T-helper 17 cell (primary cell): ENCODE results near the gene TMCO4. TPM values are rescaled to one million over a fixed set of nuclear protein-coding genes. Genes with fewer than 3 reads are reported as not detected.

Experiments used
- ATAC-seq: fragments of 150-1000 bp; cut with Tn5 transposase; 2 replicates; pipeline ENCODE4 v1.10.0; 2021; ENCODE audit warnings: mild to moderate bottlenecking, moderate library complexity
- DNase-seq, 3 donors: peaks; one replicate each; pipeline versions ENCODE4 v3.0.0 to v3.0.0-alpha.2; 2020 to 2021
- H3K9me3 ChIP-seq: one replicate; pipeline ENCODE4 v1.7.0; 2013; ENCODE audit warnings: low read length, mild to moderate bottlenecking; ENCODE audit not compliant: control insufficient read depth, poor library complexity, severe bottlenecking
- H3K27ac Mint-ChIP-seq: one replicate; pipeline ENCODE4 v1.8.0; 2022; ENCODE audit warnings: mild to moderate bottlenecking, moderate library complexity, mixed read lengths
- H3K27me3 Mint-ChIP-seq: one replicate; pipeline ENCODE4 v1.8.0; 2022; ENCODE audit warnings: mixed read lengths
- H3K36me3 Mint-ChIP-seq: one replicate; pipeline ENCODE4 v1.8.0; 2022; ENCODE audit warnings: low read depth, mixed read lengths
- H3K4me1 Mint-ChIP-seq: one replicate; pipeline ENCODE4 v1.8.0; 2022; ENCODE audit warnings: mild to moderate bottlenecking, mixed read lengths
- H3K4me3 Mint-ChIP-seq: one replicate; pipeline ENCODE4 v1.8.0; 2022; ENCODE audit warnings: mild to moderate bottlenecking, moderate library complexity, mixed read lengths
- total RNA-seq, 4 donors: library from RNA in 2 of 4; stranded (reverse) in 2 of 4; gene quantifications; one replicate each; pipeline ENCODE4 v1.2.3 and lab custom pipeline; 2022 to 2026

The TMCO4 gene
- total RNA-seq, 2 donors from 2014 or later, result 18.6 TPM

GRCh38 chr1:19744335-19744743 lies 55.4 kb downstream of the TMCO4 start:
- H3K4me1 Mint-ChIP-seq, result peaks cover 12% of the 10 kb centered on the region
- ATAC-seq (no peak), DNase-seq (no peak)
- no peak overlapping the region for H3K4me3 Mint-ChIP-seq
- no peaks in the 10 kb centered on the region for H3K9me3 ChIP-seq
- H3K27ac Mint-ChIP-seq, result no peak overlapping the region
- peaks cover 14% of the 10 kb centered on the region for H3K36me3 Mint-ChIP-seq
- H3K27me3 Mint-ChIP-seq, result no peaks in the 10 kb centered on the region

- H3K4me3 Mint-ChIP-seq, result no peak overlapping the region
- no peak overlapping the region for H3K27ac Mint-ChIP-seq
- H3K4me1 Mint-ChIP-seq, result peaks cover 12% of the 10 kb centered on the region
- H3K9me3 ChIP-seq, result no peaks in the 10 kb centered on the region
- H3K36me3 Mint-ChIP-seq, result peaks cover 14% of the 10 kb centered on the region
- H3K27me3 Mint-ChIP-seq, result no peaks in the 10 kb centered on the region
- DNase-seq, result no peak
- ATAC-seq, result no peak
Observed at GRCh38 chr1:19743793-19744192, 55.9 kb downstream of the TMCO4 start.

- ATAC-seq (no peak), DNase-seq (no peak)
- Mint-ChIP-seq H3K36me3 (peaks cover 14% of the 10 kb centered on the region), H3K27ac (no peak overlapping the region), H3K4me3 (no peak overlapping the region), H3K27me3 (no peaks in the 10 kb centered on the region), H3K4me1 (peaks cover 12% of the 10 kb centered on the region)
- no peaks in the 10 kb centered on the region for H3K9me3 ChIP-seq
Observed at GRCh38 chr1:19743180-19743579, 56.5 kb downstream of the TMCO4 start.

- H3K9me3 ChIP-seq, result no peaks in the 10 kb centered on the region
- ATAC-seq (no peak), DNase-seq (no peak)
- H3K27ac Mint-ChIP-seq, result no peak overlapping the region
- peaks cover 12% of the 10 kb centered on the region for H3K36me3 Mint-ChIP-seq
- H3K4me1 Mint-ChIP-seq, result peaks cover 5% of the 10 kb centered on the region
- no peaks in the 10 kb centered on the region for H3K27me3 Mint-ChIP-seq
- no peak overlapping the region for H3K4me3 Mint-ChIP-seq
Observed at GRCh38 chr1:19739628-19740027, 60.1 kb downstream of the TMCO4 start.

- no peak overlapping the region for H3K27ac Mint-ChIP-seq
- peaks cover 3% of the 10 kb centered on the region for H3K4me1 Mint-ChIP-seq
- DNase-seq, result no peak
- no peaks in the 10 kb centered on the region for H3K27me3 Mint-ChIP-seq
- H3K9me3 ChIP-seq, result no peaks in the 10 kb centered on the region
- H3K36me3 Mint-ChIP-seq, result peaks cover 11% of the 10 kb centered on the region
- no peak overlapping the region for H3K4me3 Mint-ChIP-seq
- no peak for ATAC-seq
Observed at GRCh38 chr1:19738669-19739068, 61.0 kb downstream of the TMCO4 start.

GRCh38 chr1:19738076-19738475 lies 61.6 kb downstream of the TMCO4 start:
- H3K4me3 Mint-ChIP-seq, result no peak overlapping the region
- ATAC-seq (no peak), DNase-seq (no peak)
- H3K9me3 ChIP-seq, result no peaks in the 10 kb centered on the region
- no peak overlapping the region for H3K27ac Mint-ChIP-seq
- H3K27me3 Mint-ChIP-seq, result no peaks in the 10 kb centered on the region
- peaks cover 6% of the 10 kb centered on the region for H3K4me1 Mint-ChIP-seq
- peaks cover 16% of the 10 kb centered on the region for H3K36me3 Mint-ChIP-seq

GRCh38 chr1:19737104-19737825 lies 62.5 kb downstream of the TMCO4 start:
- no peak overlapping the region for H3K4me3 Mint-ChIP-seq
- H3K4me1 Mint-ChIP-seq, result peaks cover 6% of the 10 kb centered on the region
- no peak overlapping the region for H3K27ac Mint-ChIP-seq
- H3K36me3 Mint-ChIP-seq, result peaks cover 16% of the 10 kb centered on the region
- H3K9me3 ChIP-seq, result no peaks in the 10 kb centered on the region
- ATAC-seq (no peak), DNase-seq (no peak)
- no peaks in the 10 kb centered on the region for H3K27me3 Mint-ChIP-seq

- Mint-ChIP-seq H3K36me3 (peaks cover 9% of the 10 kb centered on the region), H3K27ac (no peak overlapping the region), H3K27me3 (no peaks in the 10 kb centered on the region), H3K4me3 (no peak overlapping the region), H3K4me1 (peaks cover 3% of the 10 kb centered on the region)
- ATAC-seq, result no peak
- no peak for DNase-seq
- H3K9me3 ChIP-seq, result no peaks in the 10 kb centered on the region
Observed at GRCh38 chr1:19735440-19736127, 64.1 kb downstream of the TMCO4 start.

- Mint-ChIP-seq H3K4me1 (peaks cover 3% of the 10 kb centered on the region), H3K27ac (no peak overlapping the region), H3K4me3 (no peak overlapping the region), H3K36me3 (peaks cover 9% of the 10 kb centered on the region), H3K27me3 (no peaks in the 10 kb centered on the region)
- H3K9me3 ChIP-seq, result no peaks in the 10 kb centered on the region
- ATAC-seq (no peak), DNase-seq (no peak)
Observed at GRCh38 chr1:19734472-19734999, 65.2 kb downstream of the TMCO4 start.

- H3K27ac Mint-ChIP-seq, result no peak overlapping the region
- peaks cover 3% of the 10 kb centered on the region for H3K4me1 Mint-ChIP-seq
- H3K9me3 ChIP-seq, result no peaks in the 10 kb centered on the region
- no peak overlapping the region for H3K4me3 Mint-ChIP-seq
- DNase-seq (no peak), ATAC-seq (no peak)
- H3K36me3 Mint-ChIP-seq, result peaks cover 9% of the 10 kb centered on the region
- H3K27me3 Mint-ChIP-seq, result no peaks in the 10 kb centered on the region
Observed at GRCh38 chr1:19734056-19734455, 65.7 kb downstream of the TMCO4 start.

GRCh38 chr1:19733615-19734014 lies 66.1 kb downstream of the TMCO4 start:
- Mint-ChIP-seq H3K27me3 (no peaks in the 10 kb centered on the region), H3K4me3 (no peak overlapping the region), H3K4me1 (peaks cover 3% of the 10 kb centered on the region), H3K36me3 (peaks cover 9% of the 10 kb centered on the region), H3K27ac (no peak overlapping the region)
- ATAC-seq (no peak), DNase-seq (no peak)
- no peaks in the 10 kb centered on the region for H3K9me3 ChIP-seq

- no peaks in the 10 kb centered on the region for H3K9me3 ChIP-seq
- H3K27me3 Mint-ChIP-seq, result no peaks in the 10 kb centered on the region
- ATAC-seq (no peak), DNase-seq (no peak)
- H3K36me3 Mint-ChIP-seq, result peaks cover 11% of the 10 kb centered on the region
- H3K4me3 Mint-ChIP-seq, result no peak overlapping the region
- H3K4me1 Mint-ChIP-seq, result peaks cover 5% of the 10 kb centered on the region
- H3K27ac Mint-ChIP-seq, result no peak overlapping the region
Observed at GRCh38 chr1:19731311-19731821, 68.3 kb downstream of the TMCO4 start.

- Mint-ChIP-seq H3K27me3 (no peaks in the 10 kb centered on the region), H3K4me1 (peaks cover 5% of the 10 kb centered on the region), H3K27ac (no peak overlapping the region), H3K4me3 (no peak overlapping the region), H3K36me3 (peaks cover 11% of the 10 kb centered on the region)
- no peaks in the 10 kb centered on the region for H3K9me3 ChIP-seq
- ATAC-seq, result no peak
- DNase-seq, result no peak
Observed at GRCh38 chr1:19730793-19731192, 68.9 kb downstream of the TMCO4 start.
